Stimulated activated CD8-positive, alpha-beta memory T cell treated with anti-CD3 and anti-CD28 coated beads, Interleukin-4, amount 100 ng/mL, for 24 hours (primary cell): ENCODE data around the gene FBXW12.

Experiments used
- DNase-seq: peaks from one replicate; pipeline ENCODE4 v3.0.0-alpha.2; 2020; ENCODE audit warnings: low read depth

Gene FBXW12

GRCh38 chr3:48408823-48409281, 36.8 kb downstream of the FBXW12 start:
- DNase-seq, result no peak

- DNase-seq, result no peak
Observed at GRCh38 chr3:48409291-48410201, 37.5 kb downstream of the FBXW12 start.

GRCh38 chr3:48410205-48411040, 38.4 kb downstream of the FBXW12 start:
- DNase-seq, result no peak

GRCh38 chr3:48411041-48411588, 39.1 kb downstream of the FBXW12 start:
- DNase-seq, result no peak

- DNase-seq, result no peak
Observed at GRCh38 chr3:48411606-48412374, 39.8 kb downstream of the FBXW12 start.

GRCh38 chr3:48412375-48413001, 40.5 kb downstream of the FBXW12 start:
- no peak for DNase-seq

- DNase-seq, result no peak
Observed at GRCh38 chr3:48413086-48413485, 41.1 kb downstream of the FBXW12 start.

GRCh38 chr3:48413611-48414010, 41.6 kb downstream of the FBXW12 start:
- DNase-seq, result no peak

GRCh38 chr3:48414376-48415250, 42.6 kb downstream of the FBXW12 start:
- DNase-seq, result no peak

- DNase-seq, result no peak
Observed at GRCh38 chr3:48415251-48415953, 43.4 kb downstream of the FBXW12 start.

GRCh38 chr3:48416091-48416505, 44.1 kb downstream of the FBXW12 start:
- DNase-seq, result no peak

- DNase-seq, result no peak
Observed at GRCh38 chr3:48416546-48416945, 44.5 kb downstream of the FBXW12 start.

- DNase-seq, result no peak
Observed at GRCh38 chr3:48417529-48418108, 45.6 kb downstream of the FBXW12 start.

- DNase-seq, result no peak
Observed at GRCh38 chr3:48418140-48418539, 46.1 kb downstream of the FBXW12 start.

GRCh38 chr3:48418651-48419050, 46.6 kb downstream of the FBXW12 start:
- DNase-seq, result no peak

GRCh38 chr3:48419149-48419548, 47.1 kb downstream of the FBXW12 start:
- no peak for DNase-seq

- no peak for DNase-seq
Observed at GRCh38 chr3:48419597-48419996, 47.6 kb downstream of the FBXW12 start.

- DNase-seq, result no peak
Observed at GRCh38 chr3:48420561-48420960, 48.5 kb downstream of the FBXW12 start.

- DNase-seq, result no peak
Observed at GRCh38 chr3:48422272-48422671, 50.3 kb downstream of the FBXW12 start.
